Liver (tissue), 3 donors: ENCODE measurements around the gene NFIX.

ENCODE experiments used
- HNF4G ChIP-seq: IDR thresholded peaks from 2 replicates; pipeline ENCODE4 v1.6.1; 2016; ENCODE audit warnings: antibody characterized with exemption
- RAD21 ChIP-seq, 2 donors: IDR thresholded peaks; 2 replicates each; pipeline ENCODE4 v1.6.1; 2016; ENCODE audit warnings: antibody characterized with exemption in 2 of 2, mild to moderate bottlenecking in 2 of 2
- TAF1 ChIP-seq: conservative IDR thresholded peaks from 2 replicates; pipeline ENCODE4 v1.6.1; 2016; ENCODE audit warnings: antibody characterized with exemption, mild to moderate bottlenecking
- YY1 ChIP-seq: IDR thresholded peaks from 2 replicates; pipeline ENCODE4 v1.6.1; 2016; ENCODE audit warnings: antibody characterized with exemption, mild to moderate bottlenecking
- TF ChIP-seq, protein P1 (sequence below): IDR thresholded peaks from 2 replicates; pipeline ENCODE4 v1.6.1; 2016; ENCODE audit warnings: antibody characterized with exemption, mild to moderate bottlenecking
- TF ChIP-seq, protein P2 (sequence below): fragments of 150-350 bp; IDR thresholded peaks from 2 replicates; pipeline ENCODE4 v1.5.1; 2017; ENCODE audit warnings: improper control_type of control experiment, low read depth, low read length; ENCODE audit not compliant: missing input control
- TF ChIP-seq, protein P3 (sequence below): IDR thresholded peaks from 2 replicates; pipeline ENCODE4 v1.6.1; 2016; ENCODE audit warnings: antibody characterized with exemption
- TF ChIP-seq, protein P4 (sequence below): IDR thresholded peaks from 2 replicates; pipeline ENCODE4 v1.6.1; 2016; ENCODE audit warnings: antibody characterized with exemption
- donor health status: healthy.
- donor health status: healthy.

DNA sequence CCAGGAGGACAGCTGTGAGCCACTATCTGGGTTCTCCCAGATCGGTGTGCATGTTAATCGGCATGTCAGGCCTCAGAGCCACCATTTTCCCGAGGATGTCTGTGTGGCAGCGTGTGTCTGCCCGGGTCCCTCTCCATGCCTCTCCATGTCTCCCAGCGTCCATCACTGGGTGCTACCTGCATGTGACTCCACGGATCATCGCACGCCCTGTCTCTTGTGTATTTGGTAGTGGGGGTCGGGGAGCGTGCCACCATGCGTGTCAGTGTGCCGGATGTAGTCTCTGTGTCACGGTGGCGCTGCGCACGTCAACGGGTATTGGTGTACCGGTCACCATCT, 5.9 kb downstream of the NFIX start:
- TF ChIP-seq HNF4G (no peak), TAF1 (no peak), YY1 (no peak), RAD21 (IDR thresholded peaks at IDR 0.05) (no peak)
- TF ChIP-seq, protein P1, sequence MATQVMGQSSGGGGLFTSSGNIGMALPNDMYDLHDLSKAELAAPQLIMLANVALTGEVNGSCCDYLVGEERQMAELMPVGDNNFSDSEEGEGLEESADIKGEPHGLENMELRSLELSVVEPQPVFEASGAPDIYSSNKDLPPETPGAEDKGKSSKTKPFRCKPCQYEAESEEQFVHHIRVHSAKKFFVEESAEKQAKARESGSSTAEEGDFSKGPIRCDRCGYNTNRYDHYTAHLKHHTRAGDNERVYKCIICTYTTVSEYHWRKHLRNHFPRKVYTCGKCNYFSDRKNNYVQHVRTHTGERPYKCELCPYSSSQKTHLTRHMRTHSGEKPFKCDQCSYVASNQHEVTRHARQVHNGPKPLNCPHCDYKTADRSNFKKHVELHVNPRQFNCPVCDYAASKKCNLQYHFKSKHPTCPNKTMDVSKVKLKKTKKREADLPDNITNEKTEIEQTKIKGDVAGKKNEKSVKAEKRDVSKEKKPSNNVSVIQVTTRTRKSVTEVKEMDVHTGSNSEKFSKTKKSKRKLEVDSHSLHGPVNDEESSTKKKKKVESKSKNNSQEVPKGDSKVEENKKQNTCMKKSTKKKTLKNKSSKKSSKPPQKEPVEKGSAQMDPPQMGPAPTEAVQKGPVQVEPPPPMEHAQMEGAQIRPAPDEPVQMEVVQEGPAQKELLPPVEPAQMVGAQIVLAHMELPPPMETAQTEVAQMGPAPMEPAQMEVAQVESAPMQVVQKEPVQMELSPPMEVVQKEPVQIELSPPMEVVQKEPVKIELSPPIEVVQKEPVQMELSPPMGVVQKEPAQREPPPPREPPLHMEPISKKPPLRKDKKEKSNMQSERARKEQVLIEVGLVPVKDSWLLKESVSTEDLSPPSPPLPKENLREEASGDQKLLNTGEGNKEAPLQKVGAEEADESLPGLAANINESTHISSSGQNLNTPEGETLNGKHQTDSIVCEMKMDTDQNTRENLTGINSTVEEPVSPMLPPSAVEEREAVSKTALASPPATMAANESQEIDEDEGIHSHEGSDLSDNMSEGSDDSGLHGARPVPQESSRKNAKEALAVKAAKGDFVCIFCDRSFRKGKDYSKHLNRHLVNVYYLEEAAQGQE = no peak
- TF ChIP-seq, protein P2, sequence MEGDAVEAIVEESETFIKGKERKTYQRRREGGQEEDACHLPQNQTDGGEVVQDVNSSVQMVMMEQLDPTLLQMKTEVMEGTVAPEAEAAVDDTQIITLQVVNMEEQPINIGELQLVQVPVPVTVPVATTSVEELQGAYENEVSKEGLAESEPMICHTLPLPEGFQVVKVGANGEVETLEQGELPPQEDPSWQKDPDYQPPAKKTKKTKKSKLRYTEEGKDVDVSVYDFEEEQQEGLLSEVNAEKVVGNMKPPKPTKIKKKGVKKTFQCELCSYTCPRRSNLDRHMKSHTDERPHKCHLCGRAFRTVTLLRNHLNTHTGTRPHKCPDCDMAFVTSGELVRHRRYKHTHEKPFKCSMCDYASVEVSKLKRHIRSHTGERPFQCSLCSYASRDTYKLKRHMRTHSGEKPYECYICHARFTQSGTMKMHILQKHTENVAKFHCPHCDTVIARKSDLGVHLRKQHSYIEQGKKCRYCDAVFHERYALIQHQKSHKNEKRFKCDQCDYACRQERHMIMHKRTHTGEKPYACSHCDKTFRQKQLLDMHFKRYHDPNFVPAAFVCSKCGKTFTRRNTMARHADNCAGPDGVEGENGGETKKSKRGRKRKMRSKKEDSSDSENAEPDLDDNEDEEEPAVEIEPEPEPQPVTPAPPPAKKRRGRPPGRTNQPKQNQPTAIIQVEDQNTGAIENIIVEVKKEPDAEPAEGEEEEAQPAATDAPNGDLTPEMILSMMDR = no peak
- TF ChIP-seq, protein P3, sequence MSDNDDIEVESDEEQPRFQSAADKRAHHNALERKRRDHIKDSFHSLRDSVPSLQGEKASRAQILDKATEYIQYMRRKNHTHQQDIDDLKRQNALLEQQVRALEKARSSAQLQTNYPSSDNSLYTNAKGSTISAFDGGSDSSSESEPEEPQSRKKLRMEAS = no peak
- TF ChIP-seq, protein P4, sequence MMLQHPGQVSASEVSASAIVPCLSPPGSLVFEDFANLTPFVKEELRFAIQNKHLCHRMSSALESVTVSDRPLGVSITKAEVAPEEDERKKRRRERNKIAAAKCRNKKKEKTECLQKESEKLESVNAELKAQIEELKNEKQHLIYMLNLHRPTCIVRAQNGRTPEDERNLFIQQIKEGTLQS = no peak
